GM20431 (cell line): ENCODE measurements around the gene KCNMA1.
"Not testable (repeated sequence)": the region's sequence is repeated elsewhere in the genome, so short reads cannot be mapped to it uniquely, and the experiment has no call there.

Experiments
- in situ Hi-C: fragments of 300-500 bp; cut with MseI, MboI; formaldehyde crosslinking; loops from one replicate; pipeline ENCODE4 v1.15.0; 2020; ENCODE audit warnings: low sequenced_read_pairs; ENCODE audit not compliant: unreplicated experiment

The KCNMA1 gene

GRCh38 chr10:77339872-77340271, 297.7 kb downstream of the KCNMA1 start:
- in situ Hi-C loops: not testable (repeated sequence)

- in situ Hi-C loops: no loop called here
Observed at GRCh38 chr10:77339166-77339565, 298.4 kb downstream of the KCNMA1 start.

- in situ Hi-C loops: no loop called here
Observed at GRCh38 chr10:77338143-77338542, 299.5 kb downstream of the KCNMA1 start.

GRCh38 chr10:77334501-77334900, 303.1 kb downstream of the KCNMA1 start:
- in situ Hi-C loops: no loop called here

- in situ Hi-C loops: no loop called here
Observed at GRCh38 chr10:77333610-77334340, 303.8 kb downstream of the KCNMA1 start.

- in situ Hi-C loops: no loop called here
Observed at GRCh38 chr10:77332256-77332655, 305.4 kb downstream of the KCNMA1 start.

- in situ Hi-C loops: no loop called here
Observed at GRCh38 chr10:77328272-77328816, 309.3 kb downstream of the KCNMA1 start.

- in situ Hi-C loops: no loop called here
Observed at GRCh38 chr10:77325233-77325537, 312.4 kb downstream of the KCNMA1 start.

- in situ Hi-C loops: no loop called here
Observed at GRCh38 chr10:77321838-77322237, 315.8 kb downstream of the KCNMA1 start.

- in situ Hi-C loops: no loop called here
Observed at GRCh38 chr10:77320971-77321471, 316.6 kb downstream of the KCNMA1 start.

- in situ Hi-C loops: no loop called here
Observed at GRCh38 chr10:77319557-77319956, 318.1 kb downstream of the KCNMA1 start.

GRCh38 chr10:77318739-77319138, 318.9 kb downstream of the KCNMA1 start:
- in situ Hi-C loops: no loop called here

- in situ Hi-C loops: no loop called here
Observed at GRCh38 chr10:77317221-77317620, 320.4 kb downstream of the KCNMA1 start.

- in situ Hi-C loops: no loop called here
Observed at GRCh38 chr10:77315496-77316129, 322.0 kb downstream of the KCNMA1 start.

- in situ Hi-C loops: no loop called here
Observed at GRCh38 chr10:77313066-77313750, 324.4 kb downstream of the KCNMA1 start.

- in situ Hi-C loops: no loop called here
Observed at GRCh38 chr10:77311186-77311585, 326.4 kb downstream of the KCNMA1 start.

GRCh38 chr10:77310288-77310840, 327.2 kb downstream of the KCNMA1 start:
- in situ Hi-C loops: no loop called here

GRCh38 chr10:77309509-77309908, 328.1 kb downstream of the KCNMA1 start:
- in situ Hi-C loops: no loop called here

GRCh38 chr10:77309092-77309491, 328.5 kb downstream of the KCNMA1 start:
- in situ Hi-C loops: no loop called here

GRCh38 chr10:77308084-77308732, 329.4 kb downstream of the KCNMA1 start:
- in situ Hi-C loops: no loop called here
